ENCODE measurements around the gene HSPA4.
"Not testable (repeated sequence)": the region's sequence is repeated elsewhere in the genome, so short reads cannot be mapped to it uniquely, and the experiment has no call there.

HSPA4 gene

GRCh38 chr5:133051061-133051541 lies 712 bp upstream of the HSPA4 start:
- no peak for FAIRE-seq

- no peak for FAIRE-seq
Measured at GRCh38 chr5:133052317-133053175, 733 bp downstream of the HSPA4 start.

GRCh38 chr5:133053448-133053847 lies 1.6 kb downstream of the HSPA4 start:
- FAIRE-seq = no peak

- FAIRE-seq = no peak
Measured at GRCh38 chr5:133054697-133055471, 3.1 kb downstream of the HSPA4 start.

GRCh38 chr5:133056891-133057290 lies 5.1 kb downstream of the HSPA4 start:
- no peak for FAIRE-seq

GRCh38 chr5:133059621-133060020 lies 7.8 kb downstream of the HSPA4 start:
- no peak for FAIRE-seq

- FAIRE-seq = no peak
Measured at GRCh38 chr5:133062276-133062675, 10.5 kb downstream of the HSPA4 start.

GRCh38 chr5:133063965-133064364 lies 12.2 kb downstream of the HSPA4 start:
- FAIRE-seq = no peak

- FAIRE-seq = no peak
Measured at GRCh38 chr5:133065471-133065870, 13.7 kb downstream of the HSPA4 start.

GRCh38 chr5:133066045-133066444 lies 14.2 kb downstream of the HSPA4 start:
- no peak for FAIRE-seq

GRCh38 chr5:133072021-133072420 lies 20.2 kb downstream of the HSPA4 start:
- FAIRE-seq = no peak

GRCh38 chr5:133075572-133076536 lies 24.0 kb downstream of the HSPA4 start:
- FAIRE-seq = peak; percentile 6

- no peak for FAIRE-seq
Measured at GRCh38 chr5:133079048-133079447, 27.2 kb downstream of the HSPA4 start.

GRCh38 chr5:133081036-133081435 lies 29.2 kb downstream of the HSPA4 start:
- FAIRE-seq = no peak

GRCh38 chr5:133081703-133082102 lies 29.9 kb downstream of the HSPA4 start:
- no peak for FAIRE-seq

- no peak for FAIRE-seq
Measured at GRCh38 chr5:133082128-133082527, 30.3 kb downstream of the HSPA4 start.

GRCh38 chr5:133083901-133084300 lies 32.1 kb downstream of the HSPA4 start:
- FAIRE-seq = no peak

- not testable (repeated sequence) for FAIRE-seq
Measured at GRCh38 chr5:133085171-133085570, 33.4 kb downstream of the HSPA4 start.

- FAIRE-seq = no peak
Measured at GRCh38 chr5:133086366-133086875, 34.6 kb downstream of the HSPA4 start.

GRCh38 chr5:133088064-133088463 lies 36.3 kb downstream of the HSPA4 start:
- no peak for FAIRE-seq

GRCh38 chr5:133091034-133091433 lies 39.2 kb downstream of the HSPA4 start:
- FAIRE-seq = no peak

- FAIRE-seq = no peak
Measured at GRCh38 chr5:133106343-133106742, 54.5 kb downstream of the HSPA4 start.

Data from G401.6 (cell line).